CD4-positive, alpha-beta T cell (primary cell): Measurements from ENCODE around the gene RAMACL. TPM values are rescaled to one million over a fixed set of nuclear protein-coding genes. Genes with fewer than 3 reads are reported as not detected.

Source experiments
- ATAC-seq: fragments of 200-7000 bp; cut with Tn5 transposase; one replicate; pipeline ENCODE4 v1.10.0; 2022; ENCODE audit warnings: mild to moderate bottlenecking; ENCODE audit not compliant: poor library complexity
- CTCF ChIA-PET: fragments of 350-600 bp; sonication (Branson Sonifier 250); formaldehyde crosslinking; loops from one replicate; lab custom pipeline; 2021; ENCODE audit warnings: antibody characterized with exemption, inconsistent platforms; lab: Charles Lee
- POLR2A ChIA-PET: fragments of 350-600 bp; sonication (Branson Sonifier 250); formaldehyde crosslinking; loops from one replicate; lab custom pipeline; 2021; ENCODE audit warnings: antibody characterized with exemption, inconsistent platforms; lab: Charles Lee
- DNase-seq, 14 experiments: peaks; one replicate each; pipeline ENCODE4 v3.0.0-alpha.2; 2013 to 2020; ENCODE audit warnings: mixed read lengths in 2 of 14
- H3K27ac ChIP-seq, 2 donors: one replicate each; pipeline versions ENCODE4 v1.5.1 to v1.7.0; 2013; ENCODE audit warnings: low read length in 2 of 2, low read depth in 1 of 2, mild to moderate bottlenecking in 1 of 2
- H3K27me3 ChIP-seq, 2 experiments: 1 replicate in 1 of 2; 2 replicates in 1 of 2; pipeline versions ENCODE4 v1.6.1 to v1.7.0; 2013; ENCODE audit warnings: low read length in 2 of 2, control low read depth in 1 of 2, mild to moderate bottlenecking in 1 of 2, moderate library complexity in 1 of 2; ENCODE audit not compliant: insufficient read depth in 2 of 2, control insufficient read depth in 1 of 2
- H3K36me3 ChIP-seq: one replicate; pipeline ENCODE4 v1.6.1; 2013; ENCODE audit warnings: low read length, control low read depth; ENCODE audit not compliant: insufficient read depth
- H3K4me1 ChIP-seq: one replicate; pipeline ENCODE4 v1.6.1; 2013; ENCODE audit warnings: low read length, control low read depth; ENCODE audit not compliant: insufficient read depth
- H3K4me3 ChIP-seq: one replicate; pipeline ENCODE4 v1.5.1; 2013; ENCODE audit warnings: mild to moderate bottlenecking, low read length, moderate library complexity
- H3K9me3 ChIP-seq, 2 experiments: 1 replicate in 1 of 2; 2 replicates in 1 of 2; pipeline versions ENCODE4 v1.6.1 to v1.7.0; 2013; ENCODE audit warnings: low read length in 2 of 2, mild to moderate bottlenecking in 2 of 2, control low read depth in 1 of 2, moderate library complexity in 1 of 2; ENCODE audit not compliant: control insufficient read depth in 1 of 2, insufficient read depth in 1 of 2
- H3K27ac Mint-ChIP-seq: one replicate; pipeline ENCODE4 v1.8.0; 2020; ENCODE audit warnings: mixed read lengths
- H3K27me3 Mint-ChIP-seq: one replicate; pipeline ENCODE4 v1.8.0; 2021; ENCODE audit warnings: mixed read lengths
- H3K36me3 Mint-ChIP-seq: one replicate; pipeline ENCODE4 v1.8.0; 2021; ENCODE audit warnings: low read depth, mixed read lengths
- H3K4me1 Mint-ChIP-seq: one replicate; pipeline ENCODE4 v1.8.0; 2021; ENCODE audit warnings: low read depth, mixed read lengths
- H3K4me3 Mint-ChIP-seq: one replicate; pipeline ENCODE4 v1.8.0; 2020; ENCODE audit warnings: mild to moderate bottlenecking, mixed read lengths
- H3K9me3 Mint-ChIP-seq: one replicate; pipeline ENCODE4 v1.8.0; 2020; ENCODE audit warnings: mixed read lengths
- CTCF ChIP-seq: fragments of 200-600 bp; IDR thresholded peaks from one replicate; pipeline ENCODE4 v1.8.0; 2022; ENCODE audit warnings: antibody characterized with exemption, mild to moderate bottlenecking
- intact Hi-C, 2 experiments: fragments of 100-400 bp; cut with DNase I in 1 of 2; cut with micrococcal nuclease in 1 of 2; formaldehyde crosslinking; loops; one replicate each; pipeline versions ENCODE4 v1.15.1 to v1.9.0; 2023 to 2025; cut with DNase I, micrococcal nuclease
- total RNA-seq, 174 experiments: library from RNA in 2 of 174; stranded (reverse) in 2 of 174; gene quantifications; one replicate each; pipeline ENCODE4 v1.2.3 and lab custom pipeline; 2021 to 2026

Gene RAMACL
- total RNA-seq, 2 experiments from 2014 or later: 0.52 to 0.75 TPM

GRCh38 chr6:166567107-166567506, 19.4 kb downstream of the RAMACL start:
- CTCF ChIA-PET: no interaction called here
- Histone ChIP-seq H3K9me3 (no peaks in the 10 kb centered on the region), H3K4me3 (no peak overlapping the region), H3K27me3 (no peaks in the 10 kb centered on the region), H3K4me1 (no peaks in the 10 kb centered on the region), H3K27ac (no peak overlapping the region), H3K36me3 (no peaks in the 10 kb centered on the region)
- intact Hi-C loops: no loop called here
- no peaks in the 10 kb centered on the region for H3K27me3 Mint-ChIP-seq
- H3K36me3 Mint-ChIP-seq: peaks cover 6% of the 10 kb centered on the region
- TF ChIP-seq CTCF: no peak
- ATAC-seq (no peak), DNase-seq (no peak)
- H3K27ac Mint-ChIP-seq: no peak overlapping the region
- H3K4me1 Mint-ChIP-seq: no peaks in the 10 kb centered on the region
- no peaks in the 10 kb centered on the region for H3K9me3 Mint-ChIP-seq
- no peak overlapping the region for H3K4me3 Mint-ChIP-seq
- POLR2A ChIA-PET: no interaction called here

DNA sequence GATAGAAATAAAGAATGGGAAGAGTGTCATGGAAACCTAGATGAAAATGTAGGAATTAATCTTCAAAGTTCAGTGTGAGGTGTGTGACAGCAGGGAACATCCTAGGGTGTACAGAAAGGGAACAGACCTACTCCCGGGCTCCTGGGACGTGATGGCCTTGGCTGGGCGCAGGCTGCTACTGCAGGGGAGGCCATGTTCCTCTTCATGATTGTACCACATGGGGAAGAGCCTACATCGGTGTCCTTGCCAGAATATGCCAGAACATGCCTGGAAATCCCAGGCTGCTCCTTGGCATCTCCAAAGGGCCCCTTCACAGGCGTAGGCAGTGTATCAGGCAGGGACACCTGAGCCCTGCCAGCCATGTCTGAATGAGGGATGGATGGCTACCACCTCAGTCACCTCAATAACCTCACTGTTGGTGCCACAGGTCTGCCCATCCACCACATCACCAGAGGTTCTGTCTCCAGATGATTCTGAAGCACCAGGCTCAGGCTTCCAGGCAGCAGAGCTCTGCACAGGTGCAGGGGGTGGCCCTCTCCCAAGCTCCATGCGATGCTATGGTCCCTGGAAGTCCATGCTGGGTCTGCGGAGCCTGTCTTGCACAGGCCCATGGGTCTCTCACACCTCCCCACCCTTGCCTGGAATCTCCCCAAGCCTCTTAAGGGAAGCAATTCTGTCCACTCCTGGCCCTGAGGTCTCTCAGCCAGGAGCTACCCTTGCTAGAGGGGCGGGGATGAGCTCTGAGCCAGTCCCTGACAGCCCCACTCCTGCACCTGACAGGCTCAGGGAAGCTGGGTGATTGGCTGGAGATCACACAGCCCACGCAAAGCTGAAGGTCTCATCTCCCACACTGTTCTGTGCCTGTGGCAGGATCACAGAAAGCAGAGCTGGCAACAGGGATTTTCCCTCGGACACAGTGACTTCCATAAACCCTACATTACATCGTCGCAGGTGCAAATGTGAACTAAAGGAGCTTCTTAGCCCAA, 20.2 kb downstream of the RAMACL start:
- DNase-seq: no peak
- Histone ChIP-seq H3K27me3 (no peaks in the 10 kb centered on the region), H3K4me1 (no peaks in the 10 kb centered on the region), H3K4me3 (no peak overlapping the region), H3K36me3 (no peaks in the 10 kb centered on the region), H3K9me3 (peaks cover 0 to under 1% of the 10 kb centered on the region in 2 experiments), H3K27ac (no peak overlapping the region)
- no peak for TF ChIP-seq CTCF
- Mint-ChIP-seq H3K36me3 (peaks cover 6% of the 10 kb centered on the region), H3K27ac (no peak overlapping the region), H3K4me1 (no peaks in the 10 kb centered on the region), H3K27me3 (no peaks in the 10 kb centered on the region), H3K9me3 (no peaks in the 10 kb centered on the region), H3K4me3 (no peak overlapping the region)
- intact Hi-C loops: no loop called here
- ATAC-seq: no peak
- ChIA-PET POLR2A (no interaction called here), CTCF (no interaction called here)

DNA sequence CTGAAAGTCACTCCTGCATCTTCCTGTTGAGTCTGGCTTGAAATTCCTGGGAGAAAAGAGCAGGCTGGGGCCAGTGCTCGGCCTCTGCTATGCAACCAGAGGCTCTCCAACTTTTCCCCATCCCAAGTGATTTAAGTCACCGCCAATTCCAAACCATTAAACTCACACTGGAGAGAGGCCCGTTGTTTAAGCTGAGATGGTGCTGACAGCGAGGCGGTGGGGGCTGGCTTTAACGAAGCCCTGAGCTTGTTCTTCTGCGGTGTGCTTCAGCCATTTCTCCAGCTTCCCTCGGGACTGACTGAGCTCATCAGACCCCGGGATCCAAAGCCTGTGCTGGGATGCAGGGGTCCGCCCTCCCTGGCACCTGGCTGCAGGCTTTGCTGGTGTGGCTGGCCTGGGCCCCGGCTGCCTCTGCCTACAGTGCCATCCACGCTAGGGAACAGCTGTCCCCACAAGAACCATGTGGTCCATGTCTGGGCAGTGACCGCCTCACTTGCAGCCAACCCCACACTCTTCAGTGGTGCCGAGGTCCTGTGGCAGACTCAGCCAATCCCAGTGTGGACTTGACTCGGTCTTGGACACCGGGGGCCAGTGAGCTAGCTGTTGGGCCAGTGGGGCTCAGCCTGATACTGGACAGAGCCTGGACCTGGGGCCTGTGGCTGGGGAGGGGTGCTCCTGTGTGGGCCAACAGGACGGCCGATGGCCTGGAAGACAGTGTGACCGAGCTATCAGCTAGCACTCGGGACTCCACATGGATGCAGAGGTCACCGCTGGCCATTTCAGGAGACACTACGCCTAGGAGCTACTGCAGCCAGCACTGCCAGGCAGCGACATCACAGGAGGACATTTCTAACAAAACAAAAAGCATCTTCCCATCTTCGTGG, 21.2 kb downstream of the RAMACL start:
- Histone ChIP-seq H3K27me3 (no peaks in the 10 kb centered on the region), H3K36me3 (no peaks in the 10 kb centered on the region), H3K4me1 (no peaks in the 10 kb centered on the region), H3K4me3 (no peak overlapping the region), H3K27ac (no peak overlapping the region), H3K9me3 (peaks cover 0 to 11% of the 10 kb centered on the region in 2 experiments)
- Mint-ChIP-seq H3K4me3 (no peak overlapping the region), H3K27me3 (no peaks in the 10 kb centered on the region), H3K4me1 (no peaks in the 10 kb centered on the region), H3K36me3 (peaks cover 6% of the 10 kb centered on the region), H3K9me3 (no peaks in the 10 kb centered on the region), H3K27ac (no peak overlapping the region)
- ChIA-PET POLR2A (no interaction called here), CTCF (no interaction called here)
- intact Hi-C loops: no loop called here
- TF ChIP-seq CTCF: no peak
- DNase-seq (no peak), ATAC-seq (no peak)
